HG02973 (cell line): ENCODE results near the gene RXRA.
"Not testable (repeated sequence)": the region's sequence is repeated elsewhere in the genome, so short reads cannot be mapped to it uniquely, and the experiment has no call there.

Experiments used
- ATAC-seq: cut with Tn5 transposase; IDR thresholded peaks from one replicate; pipeline ENCODE4 v1.9.1; 2021; ENCODE audit warnings: moderate library complexity; ENCODE audit not compliant: unreplicated experiment

The RXRA gene

GRCh38 chr9:134307674-134308638, 18.3 kb upstream of the RXRA start:
- no peak for ATAC-seq

GRCh38 chr9:134308639-134309220, 17.5 kb upstream of the RXRA start:
- not testable (repeated sequence) for ATAC-seq

GRCh38 chr9:134313470-134313869, 12.8 kb upstream of the RXRA start:
- ATAC-seq = no peak

- no peak for ATAC-seq
Measured at GRCh38 chr9:134314039-134314949, 12.0 kb upstream of the RXRA start.

DNA sequence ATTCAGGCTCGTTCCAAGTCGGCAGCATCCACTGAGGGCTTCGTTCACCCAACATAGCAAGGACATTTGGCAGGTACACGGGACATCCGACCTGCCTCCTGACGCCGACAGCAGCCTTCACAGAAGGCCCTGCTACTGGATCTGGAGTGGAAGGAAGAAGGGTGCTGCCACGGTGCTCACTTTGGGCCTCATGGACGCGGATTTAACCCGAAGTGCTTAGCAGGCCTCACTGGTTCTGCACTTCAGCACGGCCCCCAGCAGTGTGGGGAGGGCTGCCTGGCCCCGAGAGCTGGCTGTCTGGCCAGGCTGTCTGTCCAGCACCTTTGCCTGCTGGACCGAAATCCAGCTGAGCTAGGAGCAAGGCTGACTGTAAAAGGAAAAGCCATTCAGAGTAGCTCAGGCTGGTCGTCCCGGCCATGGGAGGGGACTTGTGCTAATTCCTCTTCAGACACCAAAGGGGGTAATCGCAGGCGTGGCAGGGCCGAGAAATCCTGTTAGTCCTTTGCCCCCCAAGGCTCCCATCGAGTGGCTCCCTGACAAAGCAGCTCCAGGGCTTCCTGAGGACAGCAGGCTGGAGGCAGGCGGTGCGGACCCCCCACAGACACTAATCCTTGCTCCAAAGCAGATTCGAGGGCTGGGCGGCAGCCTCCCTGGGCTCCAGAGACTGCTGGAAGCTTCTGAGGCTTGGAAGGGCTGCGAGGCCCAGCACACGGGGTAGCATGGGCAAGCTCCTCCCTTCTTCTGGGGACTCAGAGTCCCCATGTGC, 11.1 kb upstream of the RXRA start:
- no peak for ATAC-seq

DNA sequence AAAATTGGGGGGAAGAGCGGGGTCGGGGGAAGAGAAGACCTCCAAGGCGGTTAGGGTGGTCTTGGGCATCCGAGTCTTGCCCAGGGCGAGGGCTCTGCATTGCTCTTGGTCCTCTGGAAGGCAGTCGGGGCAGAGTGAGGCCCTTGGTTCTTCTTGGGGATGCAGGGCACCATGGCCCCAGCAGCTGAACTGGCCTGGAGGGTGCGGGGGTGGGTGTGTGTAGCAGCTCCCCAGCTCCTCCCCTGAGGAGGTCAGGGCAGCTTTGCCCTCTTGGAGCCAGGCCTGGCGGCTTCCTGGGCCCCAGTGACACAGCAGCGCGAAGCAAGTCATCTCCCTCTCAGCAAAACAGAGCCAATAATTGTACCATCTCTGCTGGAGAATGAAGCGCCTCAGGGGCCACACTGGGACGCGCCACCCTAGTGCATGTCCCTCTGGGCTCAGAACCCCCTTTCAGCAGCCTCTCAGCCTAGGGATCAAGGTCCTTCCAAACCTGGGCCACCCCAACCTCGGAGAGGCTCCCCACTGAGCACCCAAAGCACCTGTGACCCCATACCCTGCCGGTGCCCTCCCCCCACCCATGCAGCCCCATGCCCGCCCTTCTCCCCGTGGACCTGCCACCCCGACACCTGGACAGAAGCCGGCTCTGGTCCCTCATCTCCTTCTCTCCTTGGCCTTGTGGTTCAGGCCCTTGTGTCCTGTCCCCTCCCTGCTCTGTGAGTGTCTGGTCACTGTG, 10.4 kb upstream of the RXRA start:
- no peak for ATAC-seq

GRCh38 chr9:134316449-134317160, 9.7 kb upstream of the RXRA start:
- ATAC-seq = no peak

DNA sequence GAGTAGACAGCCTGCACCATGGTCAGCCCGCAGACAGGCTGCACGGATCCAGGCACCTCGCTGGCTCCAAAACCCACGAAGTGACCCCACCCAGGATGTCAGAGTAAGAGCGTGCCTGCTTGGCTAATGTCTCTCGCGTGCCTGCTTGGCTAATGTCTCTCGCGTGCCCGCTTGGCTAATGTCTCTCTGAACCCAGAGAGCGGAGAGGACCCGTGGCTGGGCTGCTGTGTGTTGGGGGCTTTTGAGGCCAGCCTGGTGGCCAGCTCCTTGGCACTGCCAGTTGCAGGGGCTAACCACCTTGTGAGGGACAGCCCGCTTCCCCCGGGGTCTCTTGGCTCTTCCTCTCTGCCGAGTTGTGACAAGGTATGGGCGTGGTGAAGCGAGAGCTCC, 8.9 kb upstream of the RXRA start:
- ATAC-seq = no peak

- no peak for ATAC-seq
Measured at GRCh38 chr9:134317790-134318414, 8.4 kb upstream of the RXRA start.

DNA sequence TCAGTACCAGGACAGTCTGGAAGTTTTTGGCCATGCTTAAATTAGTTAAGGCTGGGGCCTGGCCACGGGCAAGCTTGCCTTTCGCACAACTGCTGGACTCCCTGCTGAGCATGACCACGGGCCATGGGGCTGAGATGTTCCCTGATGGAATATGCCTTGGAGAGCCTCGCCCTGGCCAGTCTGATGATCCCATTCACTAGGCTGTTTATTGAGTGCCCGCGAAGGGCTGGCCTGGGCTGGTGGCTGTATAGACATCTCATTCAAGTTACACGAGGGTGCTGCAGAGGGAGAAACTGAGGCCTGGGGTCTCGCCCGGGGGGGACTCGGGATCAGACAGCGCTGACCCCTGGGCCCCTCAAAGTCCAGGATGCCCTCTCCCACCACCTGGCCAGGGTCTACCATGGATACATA, 7.8 kb upstream of the RXRA start:
- no peak for ATAC-seq

GRCh38 chr9:134318941-134319305, 7.3 kb upstream of the RXRA start:
- ATAC-seq = no peak

DNA sequence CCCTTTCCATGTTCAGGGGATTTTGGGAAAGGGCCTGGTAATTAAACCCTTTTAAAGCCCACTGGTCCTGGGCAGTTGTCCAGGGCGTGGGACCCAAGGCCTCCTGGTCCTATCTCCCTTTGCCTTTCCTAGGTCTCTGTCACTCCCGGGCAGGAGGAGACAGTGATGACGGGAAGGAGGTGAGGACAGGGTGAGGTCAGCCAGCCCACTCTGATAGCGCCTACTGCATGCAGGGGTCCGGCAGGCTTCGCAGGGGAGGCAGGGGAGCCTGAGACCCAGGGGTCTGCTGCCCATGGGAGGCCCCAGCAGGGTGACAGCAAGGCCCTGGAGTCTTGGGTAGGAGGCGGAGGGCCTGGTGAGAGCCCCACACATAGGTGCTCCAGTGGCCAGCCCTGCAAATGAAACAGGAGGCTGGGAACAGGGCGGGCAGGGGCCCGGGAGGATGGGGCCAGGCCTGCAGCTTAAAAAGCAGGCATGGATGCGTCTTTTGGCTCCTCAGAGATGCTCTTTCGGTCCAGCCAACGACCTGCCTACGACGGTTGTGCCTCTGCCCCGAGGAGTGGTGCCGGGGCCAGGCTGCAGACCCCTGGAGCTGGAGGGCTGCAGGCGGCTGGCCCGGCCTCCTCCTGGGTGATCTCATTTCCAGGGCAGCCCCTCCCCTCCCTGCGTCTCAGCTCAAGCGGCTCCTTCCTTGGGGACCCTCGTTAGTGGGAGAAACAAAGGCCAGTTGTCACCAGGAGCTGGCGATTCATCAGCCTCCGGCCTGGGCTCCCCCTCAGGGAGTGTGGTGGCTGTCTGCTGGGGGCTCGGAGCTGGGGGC, 6.7 kb upstream of the RXRA start:
- ATAC-seq = no peak

GRCh38 chr9:134320126-134320867, 6.0 kb upstream of the RXRA start:
- ATAC-seq = no peak

- ATAC-seq = no peak
Measured at GRCh38 chr9:134320868-134321471, 5.3 kb upstream of the RXRA start.

DNA sequence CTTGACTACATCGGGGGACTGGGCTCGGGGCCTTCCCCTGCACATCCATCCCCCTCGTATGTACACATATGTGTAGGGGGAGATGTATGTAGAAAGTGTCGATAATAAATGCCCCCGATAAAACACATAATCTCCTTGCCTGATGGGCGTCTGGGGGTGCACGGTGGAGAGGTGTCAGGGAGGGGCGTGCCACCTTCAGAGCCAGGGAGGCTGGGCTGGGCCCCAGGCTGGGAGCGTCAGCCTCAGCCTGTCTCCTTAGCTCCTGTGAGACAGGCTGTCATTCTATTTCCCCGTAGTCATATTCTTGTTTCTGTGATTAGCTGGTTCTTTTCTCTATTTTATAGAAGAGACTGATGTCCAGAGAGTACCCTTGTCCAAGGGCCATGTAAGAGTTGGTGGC, 4.7 kb upstream of the RXRA start:
- ATAC-seq = no peak

- ATAC-seq = no peak
Measured at GRCh38 chr9:134321946-134322741, 4.1 kb upstream of the RXRA start.
